Colonic mucosa (tissue), 4 donors: ENCODE data around the gene SMTNL2. TPM values are rescaled to one million over a fixed set of nuclear protein-coding genes. Genes with fewer than 3 reads are reported as not detected.

Source experiments
- DNase-seq: peaks from one replicate; pipeline ENCODE4 v3.0.0-alpha.2; 2020
- H3K27ac ChIP-seq: fragments of 200-600 bp; one replicate; pipeline ENCODE4 v1.8.0; 2021
- H3K27me3 ChIP-seq: fragments of 200-600 bp; one replicate; pipeline ENCODE4 v1.8.0; 2021
- H3K36me3 ChIP-seq: fragments of 200-600 bp; one replicate; pipeline ENCODE4 v1.8.0; 2021
- H3K4me1 ChIP-seq: fragments of 200-600 bp; one replicate; pipeline ENCODE4 v1.8.0; 2021; ENCODE audit warnings: mild to moderate bottlenecking
- H3K4me3 ChIP-seq: fragments of 200-600 bp; one replicate; pipeline ENCODE4 v1.8.0; 2021
- H3K9ac ChIP-seq, 2 donors: one replicate each; pipeline ENCODE4 v1.7.0; 2013; ENCODE audit warnings: control low read depth in 2 of 2, low read depth in 2 of 2, low read length in 2 of 2
- H3K9me3 ChIP-seq: fragments of 200-600 bp; one replicate; pipeline ENCODE4 v1.8.0; 2021
- intact Hi-C: fragments of 100-400 bp; cut with DNase I; formaldehyde crosslinking; loops from one replicate; pipeline ENCODE4 v1.14.1; 2022
- total RNA-seq, 2 donors: library from RNA; stranded (reverse); fragmentation: NEBNext Ultra II Directional in 1 of 2; extraction: Animal tissue kit (Norgen Biotek cat#: 25700) in 1 of 2; gene quantifications; one replicate each; pipeline ENCODE4 v1.2.1, GENCODE V29; 2021
- TF ChIP-seq, protein P1 (sequence below): fragments of 200-600 bp; IDR thresholded peaks from one replicate; pipeline ENCODE4 v1.8.0; 2022; ENCODE audit warnings: antibody characterized with exemption, mild to moderate bottlenecking
- donor health status: healthy.
- donor health status: DM: no; HTN: no; CAD: no.
- donor health status: DM: no; HTN: no; CAD: no.

The SMTNL2 gene
- total RNA-seq, 2 donors from 2014 or later, result 0.27 TPM; not detected in 1

GRCh38 chr17:4540687-4541327 is 43.5 kb upstream of the SMTNL2 start:
- no peak overlapping the region for H3K9ac ChIP-seq
- intact Hi-C loops, result no loop called here
- H3K9me3 ChIP-seq, result no peaks in the 10 kb centered on the region
- no peaks in the 10 kb centered on the region for H3K4me1 ChIP-seq
- H3K27ac ChIP-seq, result no peak overlapping the region
- no peaks in the 10 kb centered on the region for H3K27me3 ChIP-seq
- peaks cover 4% of the 10 kb centered on the region for H3K36me3 ChIP-seq
- no peak overlapping the region for H3K4me3 ChIP-seq
- no peak for DNase-seq
- TF ChIP-seq, protein P1, sequence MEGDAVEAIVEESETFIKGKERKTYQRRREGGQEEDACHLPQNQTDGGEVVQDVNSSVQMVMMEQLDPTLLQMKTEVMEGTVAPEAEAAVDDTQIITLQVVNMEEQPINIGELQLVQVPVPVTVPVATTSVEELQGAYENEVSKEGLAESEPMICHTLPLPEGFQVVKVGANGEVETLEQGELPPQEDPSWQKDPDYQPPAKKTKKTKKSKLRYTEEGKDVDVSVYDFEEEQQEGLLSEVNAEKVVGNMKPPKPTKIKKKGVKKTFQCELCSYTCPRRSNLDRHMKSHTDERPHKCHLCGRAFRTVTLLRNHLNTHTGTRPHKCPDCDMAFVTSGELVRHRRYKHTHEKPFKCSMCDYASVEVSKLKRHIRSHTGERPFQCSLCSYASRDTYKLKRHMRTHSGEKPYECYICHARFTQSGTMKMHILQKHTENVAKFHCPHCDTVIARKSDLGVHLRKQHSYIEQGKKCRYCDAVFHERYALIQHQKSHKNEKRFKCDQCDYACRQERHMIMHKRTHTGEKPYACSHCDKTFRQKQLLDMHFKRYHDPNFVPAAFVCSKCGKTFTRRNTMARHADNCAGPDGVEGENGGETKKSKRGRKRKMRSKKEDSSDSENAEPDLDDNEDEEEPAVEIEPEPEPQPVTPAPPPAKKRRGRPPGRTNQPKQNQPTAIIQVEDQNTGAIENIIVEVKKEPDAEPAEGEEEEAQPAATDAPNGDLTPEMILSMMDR, result no peak

DNA sequence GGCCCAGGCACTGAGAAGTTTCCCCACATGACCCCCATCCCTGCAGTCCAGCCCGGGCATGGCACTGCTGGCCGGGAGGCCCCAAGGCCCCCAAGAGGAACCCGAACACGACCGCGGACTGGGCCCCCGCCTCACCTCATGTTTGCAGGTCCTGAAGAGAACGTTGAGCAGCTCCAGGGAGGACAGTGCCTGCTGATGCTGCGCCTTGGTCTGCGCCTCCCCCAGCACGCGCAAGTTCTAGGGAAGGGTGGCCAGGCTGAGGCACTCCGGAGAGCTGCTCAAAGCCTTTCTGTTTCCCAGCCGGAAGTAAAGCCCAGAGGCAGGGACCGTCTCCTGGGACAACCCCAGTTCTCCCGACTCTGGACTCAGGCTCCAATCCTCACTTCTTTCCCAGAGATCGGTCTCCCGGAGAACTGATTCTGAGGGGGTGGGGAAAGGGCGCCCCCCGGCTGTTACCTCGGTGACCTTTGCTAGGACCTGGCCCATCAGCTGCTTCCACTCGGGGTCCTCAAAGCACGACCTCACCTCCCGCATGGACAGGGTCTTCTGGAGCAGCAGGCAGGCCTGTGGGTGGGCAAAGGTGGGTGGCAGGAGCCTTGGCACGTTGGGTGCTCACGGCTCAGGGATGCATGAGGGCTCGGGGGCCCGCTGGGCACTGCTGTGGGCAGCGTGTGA is 42.9 kb upstream of the SMTNL2 start:
- intact Hi-C loops, result no loop called here
- TF ChIP-seq, protein P1, result no peak
- no peak for DNase-seq
- H3K4me1 ChIP-seq, result no peaks in the 10 kb centered on the region
- H3K27ac ChIP-seq, result no peak overlapping the region
- peaks cover 4% of the 10 kb centered on the region for H3K36me3 ChIP-seq
- no peaks in the 10 kb centered on the region for H3K9me3 ChIP-seq
- H3K9ac ChIP-seq, result no peak overlapping the region
- no peaks in the 10 kb centered on the region for H3K27me3 ChIP-seq
- H3K4me3 ChIP-seq, result no peak overlapping the region

DNA sequence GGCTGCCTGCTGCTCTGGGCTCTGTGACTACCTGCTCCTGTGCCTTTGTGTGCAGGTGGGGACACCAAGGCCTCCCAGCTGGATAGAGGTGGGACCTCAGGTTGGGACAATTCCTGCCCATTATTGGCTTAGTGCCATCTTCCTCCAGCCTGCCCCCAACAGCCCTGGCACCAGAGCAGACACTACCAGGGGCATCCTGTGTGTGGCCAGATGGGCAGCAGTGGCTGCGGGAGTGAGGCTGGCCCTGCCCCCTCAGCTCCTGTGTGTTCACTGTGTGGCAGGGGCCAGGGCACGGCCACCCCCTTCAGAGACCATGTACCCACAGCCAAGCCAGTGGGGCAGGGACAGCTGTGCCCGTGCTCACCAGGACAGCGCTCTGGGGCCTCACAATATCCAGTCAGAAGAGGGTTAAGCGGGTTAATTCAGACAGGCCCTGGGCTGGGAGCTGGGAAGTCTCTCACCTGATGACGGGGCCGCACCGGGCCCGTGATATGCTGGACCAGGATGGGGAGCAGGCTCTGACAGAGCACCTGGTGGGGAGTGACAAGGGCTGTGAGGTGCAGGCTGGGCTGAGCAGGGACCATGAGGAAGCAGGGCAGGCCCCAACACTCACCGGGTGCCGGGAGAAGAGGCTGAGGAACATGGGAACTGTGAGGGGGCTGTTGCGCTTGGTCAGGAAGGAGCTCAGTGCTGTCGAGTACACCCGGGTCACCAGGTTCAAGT is 42.2 kb upstream of the SMTNL2 start:
- no peak overlapping the region for H3K27ac ChIP-seq
- H3K9me3 ChIP-seq, result no peaks in the 10 kb centered on the region
- no peak for DNase-seq
- intact Hi-C loops, result no loop called here
- no peaks in the 10 kb centered on the region for H3K4me1 ChIP-seq
- TF ChIP-seq, protein P1, result no peak
- no peaks in the 10 kb centered on the region for H3K27me3 ChIP-seq
- H3K36me3 ChIP-seq, result peaks cover 5% of the 10 kb centered on the region
- no peak overlapping the region for H3K4me3 ChIP-seq
- no peak overlapping the region for H3K9ac ChIP-seq

- no peak overlapping the region for H3K9ac ChIP-seq
- intact Hi-C loops, result no loop called here
These were observed 41.6 kb upstream of the SMTNL2 start for GRCh38 chr17:4542726-4543191.

GRCh38 chr17:4543557-4544026 is 40.7 kb upstream of the SMTNL2 start:
- DNase-seq, result no peak
- no peaks in the 10 kb centered on the region for H3K9me3 ChIP-seq
- intact Hi-C loops, result no loop called here
- no peaks in the 10 kb centered on the region for H3K4me1 ChIP-seq
- no peaks in the 10 kb centered on the region for H3K27me3 ChIP-seq
- H3K4me3 ChIP-seq, result no peak overlapping the region
- H3K9ac ChIP-seq, result no peak overlapping the region
- H3K36me3 ChIP-seq, result peaks cover 18% of the 10 kb centered on the region
- H3K27ac ChIP-seq, result no peak overlapping the region
- TF ChIP-seq, protein P1, result no peak

More at GRCh38 chr17:4542726-4543191, 41.6 kb upstream of the SMTNL2 start:
- Histone ChIP-seq H3K9me3 (no peaks in the 10 kb centered on the region), H3K4me3 (no peak overlapping the region), H3K4me1 (no peaks in the 10 kb centered on the region), H3K27ac (no peak overlapping the region), H3K36me3 (peaks cover 11% of the 10 kb centered on the region), H3K27me3 (no peaks in the 10 kb centered on the region)
- DNase-seq, result no peak
- TF ChIP-seq, protein P1, result no peak
